Suprapubic skin (tissue), 3 donors: ENCODE measurements around the gene SBNO2.

Source experiments
- POLR2A ChIP-seq, 2 donors: fragments of 450-650 bp; IDR thresholded peaks; one replicate each; pipeline ENCODE4 v1.6.1; 2017; ENCODE audit warnings: antibody characterized with exemption in 2 of 2, mild to moderate bottlenecking in 2 of 2, moderate library complexity in 2 of 2
- TF ChIP-seq, protein P1 (sequence below), 2 donors: fragments of 200-600 bp in 1 of 2; fragments of 450-650 bp in 1 of 2; sonication (generic) in 1 of 2; IDR thresholded peaks; one replicate each; pipeline ENCODE4 v1.5.1; 2016 to 2019; ENCODE audit warnings: antibody characterized with exemption in 2 of 2, mild to moderate bottlenecking in 1 of 2, moderate library complexity in 1 of 2

DNA sequence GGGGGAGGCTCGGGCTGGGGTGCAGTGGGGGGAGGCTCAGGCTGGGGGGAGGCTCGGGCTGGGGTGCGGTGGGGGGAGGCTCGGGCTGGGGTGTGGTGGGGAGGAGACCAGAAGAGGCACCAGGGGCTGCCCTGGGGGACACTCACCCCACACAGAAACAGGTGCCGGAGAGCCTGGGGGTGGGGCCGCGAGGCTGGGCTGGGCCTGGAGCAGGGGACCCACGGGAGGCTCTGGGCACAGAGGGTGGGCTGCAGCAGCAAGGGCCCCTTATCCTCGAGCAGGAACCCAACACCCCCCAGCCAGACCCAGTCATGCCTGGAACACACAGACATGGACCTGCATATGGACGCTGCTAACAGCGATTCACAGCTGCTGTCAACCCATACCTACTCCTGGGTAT lies 35.9 kb downstream of the SBNO2 start:
- TF ChIP-seq, protein P1, sequence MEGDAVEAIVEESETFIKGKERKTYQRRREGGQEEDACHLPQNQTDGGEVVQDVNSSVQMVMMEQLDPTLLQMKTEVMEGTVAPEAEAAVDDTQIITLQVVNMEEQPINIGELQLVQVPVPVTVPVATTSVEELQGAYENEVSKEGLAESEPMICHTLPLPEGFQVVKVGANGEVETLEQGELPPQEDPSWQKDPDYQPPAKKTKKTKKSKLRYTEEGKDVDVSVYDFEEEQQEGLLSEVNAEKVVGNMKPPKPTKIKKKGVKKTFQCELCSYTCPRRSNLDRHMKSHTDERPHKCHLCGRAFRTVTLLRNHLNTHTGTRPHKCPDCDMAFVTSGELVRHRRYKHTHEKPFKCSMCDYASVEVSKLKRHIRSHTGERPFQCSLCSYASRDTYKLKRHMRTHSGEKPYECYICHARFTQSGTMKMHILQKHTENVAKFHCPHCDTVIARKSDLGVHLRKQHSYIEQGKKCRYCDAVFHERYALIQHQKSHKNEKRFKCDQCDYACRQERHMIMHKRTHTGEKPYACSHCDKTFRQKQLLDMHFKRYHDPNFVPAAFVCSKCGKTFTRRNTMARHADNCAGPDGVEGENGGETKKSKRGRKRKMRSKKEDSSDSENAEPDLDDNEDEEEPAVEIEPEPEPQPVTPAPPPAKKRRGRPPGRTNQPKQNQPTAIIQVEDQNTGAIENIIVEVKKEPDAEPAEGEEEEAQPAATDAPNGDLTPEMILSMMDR (IDR thresholded peaks at IDR 0.05), result no peak
- no peak for TF ChIP-seq POLR2A (IDR thresholded peaks at IDR 0.05)
